ENCODE data around the gene LRRC74B.

The LRRC74B gene, protein sequence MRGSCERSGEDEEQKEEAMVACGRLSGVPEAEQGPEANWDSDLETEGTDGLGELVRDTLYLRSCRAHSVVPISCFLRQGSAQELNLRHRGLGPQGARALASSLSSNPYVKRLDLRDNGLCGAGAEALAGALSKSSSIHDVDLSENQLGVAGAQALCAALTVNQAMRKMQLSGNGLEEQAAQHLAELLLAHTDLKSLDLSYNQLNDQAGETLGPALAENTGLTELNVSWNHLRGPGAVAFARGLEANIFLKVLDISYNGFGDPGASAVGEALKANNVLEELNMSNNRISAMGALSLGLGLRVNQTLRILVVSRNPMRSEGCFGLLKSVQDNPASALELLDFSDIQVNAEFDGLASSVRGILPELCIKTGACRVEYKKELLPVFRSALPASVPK

DNA sequence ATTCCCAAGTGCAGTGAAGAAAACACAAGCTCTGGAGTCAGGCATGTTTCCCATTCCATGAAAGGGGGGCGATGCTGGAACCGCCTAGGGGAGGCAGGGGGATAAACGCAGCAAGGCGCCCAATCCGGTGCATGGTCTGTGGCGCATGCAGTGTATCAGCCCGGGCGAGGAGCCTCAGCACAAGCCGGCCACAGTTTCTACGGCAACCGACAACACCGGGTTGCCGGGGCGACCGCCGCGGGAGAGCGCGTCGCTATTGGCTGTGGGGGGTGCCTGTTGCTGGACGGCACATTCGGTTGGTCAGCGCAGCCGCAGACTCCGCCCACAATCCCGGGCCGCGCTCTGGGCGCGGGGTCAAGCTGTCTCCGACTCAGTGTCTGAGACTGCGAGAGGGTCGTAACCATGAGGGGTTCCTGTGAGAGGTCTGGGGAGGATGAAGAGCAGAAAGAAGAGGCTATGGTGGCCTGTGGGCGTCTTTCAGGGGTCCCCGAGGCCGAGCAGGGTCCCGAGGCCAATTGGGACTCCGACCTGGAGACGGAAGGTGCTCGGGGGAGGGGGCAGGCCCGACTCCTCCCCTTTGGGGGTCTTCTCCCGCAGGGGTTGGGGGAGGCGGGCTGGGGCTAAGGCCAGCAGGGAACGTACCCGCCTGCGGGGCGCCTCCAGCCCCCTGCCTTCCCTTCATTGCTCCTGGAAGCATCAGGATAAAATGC, at the start of gene LRRC74B:
LRRC74B (plus strand) TSS at position 362 of the 710 bp plus-strand sequence; CDS start at position 403, 41 bp downstream.
- H3K9me2 ChIP-seq (replicated peaks; ENCODE audit: low read depth, low read length), result no peaks in the 10 kb centered on the region
- H3K4me1 ChIP-seq (ENCODE audit: insufficient read depth, low read length, poor library complexity, severe bottlenecking), result no peaks in the 10 kb centered on the region
- no peak within 1 kb of the TSS for H3K4me2 ChIP-seq (ENCODE audit: low read depth, low read length, poor library complexity, severe bottlenecking)
- H4K20me1 ChIP-seq (ENCODE audit: insufficient read depth, low read length, poor library complexity, severe bottlenecking), result no peaks in the 10 kb centered on the region
- H3K9ac ChIP-seq (ENCODE audit: low read depth, low read length, poor library complexity, severe bottlenecking), result no peak within 1 kb of the TSS
- no peaks in the 10 kb centered on the region for H3K9me3 ChIP-seq (ENCODE audit: insufficient read depth, low read depth, low read length)
- H3K4me3 ChIP-seq (ENCODE audit: low read length, poor library complexity, severe bottlenecking), result no peak within 1 kb of the TSS
- no peaks in the 10 kb centered on the region for H3K27me3 ChIP-seq (ENCODE audit: insufficient read depth, low read length, poor library complexity, severe bottlenecking)
- TF ChIP-seq CTCF (conservative IDR thresholded peaks at IDR 0.05; ENCODE audit: low read length) (no peak), EZH2phosphoT487 (IDR thresholded peaks at IDR 0.05; ENCODE audit: borderline replicate concordance) (no peak)
- H2AFZ ChIP-seq (ENCODE audit: low read length), result no peak within 1 kb of the TSS
- H3F3A ChIP-seq (ENCODE audit: low read depth), result no peaks in the 10 kb centered on the region
- H3K36me3 ChIP-seq (ENCODE audit: insufficient read depth, low read length), result no peaks in the 10 kb centered on the region
- no peaks in the 10 kb centered on the region for H3K79me2 ChIP-seq (ENCODE audit: insufficient read depth, low read length)

DNA sequence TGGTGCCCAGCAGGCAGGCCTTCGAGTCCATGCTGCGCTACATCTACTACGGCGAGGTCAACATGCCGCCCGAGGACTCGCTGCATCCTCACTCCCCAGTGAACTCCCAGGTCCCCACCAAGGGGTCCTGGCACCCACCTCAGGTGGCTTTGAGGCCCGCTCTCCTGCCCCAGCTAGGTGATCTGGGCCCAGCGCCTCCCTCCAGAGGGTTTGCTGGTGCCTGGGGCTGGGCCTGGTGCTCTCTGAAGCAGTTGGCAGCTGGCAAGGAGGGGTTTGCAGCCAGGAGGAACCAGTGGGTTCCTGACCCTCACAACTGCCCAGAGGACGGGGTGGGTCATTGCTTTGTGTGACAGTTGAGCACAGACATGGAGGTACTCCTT, 49.7 kb upstream of the LRRC74B start:
- H3K4me3 ChIP-seq (ENCODE audit: low read length, poor library complexity, severe bottlenecking), result no peak overlapping the region
- no peak overlapping the region for H3K9ac ChIP-seq (ENCODE audit: low read depth, low read length, poor library complexity, severe bottlenecking)
- peaks cover 23% of the 10 kb centered on the region for H3K79me2 ChIP-seq (ENCODE audit: insufficient read depth, low read length)
- TF ChIP-seq CTCF (conservative IDR thresholded peaks at IDR 0.05; ENCODE audit: low read length) (no peak), EZH2phosphoT487 (IDR thresholded peaks at IDR 0.05; ENCODE audit: borderline replicate concordance) (no peak)
- H3K36me3 ChIP-seq (ENCODE audit: insufficient read depth, low read length), result peaks cover 5% of the 10 kb centered on the region; the same call in 1 of the 2 replicates
- no peaks in the 10 kb centered on the region for H3K9me3 ChIP-seq (ENCODE audit: insufficient read depth, low read depth, low read length)
- no peaks in the 10 kb centered on the region for H3K9me2 ChIP-seq (replicated peaks; ENCODE audit: low read depth, low read length)
- peaks cover 7% of the 10 kb centered on the region for H3K4me1 ChIP-seq (ENCODE audit: insufficient read depth, low read length, poor library complexity, severe bottlenecking)
- H3F3A ChIP-seq (ENCODE audit: low read depth), result no peaks in the 10 kb centered on the region
- H3K4me2 ChIP-seq (ENCODE audit: low read depth, low read length, poor library complexity, severe bottlenecking), result no peak overlapping the region
- no peaks in the 10 kb centered on the region for H3K27me3 ChIP-seq (ENCODE audit: insufficient read depth, low read length, poor library complexity, severe bottlenecking)
- no peak overlapping the region for H2AFZ ChIP-seq (ENCODE audit: low read length)
- H4K20me1 ChIP-seq (ENCODE audit: insufficient read depth, low read length, poor library complexity, severe bottlenecking), result peaks cover 18% of the 10 kb centered on the region

GRCh38 chr22:20996598-20997535, 48.9 kb upstream of the LRRC74B start:
- Histone ChIP-seq H3K9ac (ENCODE audit: low read depth, low read length, poor library complexity, severe bottlenecking) (no peak overlapping the region), H3K9me3 (ENCODE audit: insufficient read depth, low read depth, low read length) (no peaks in the 10 kb centered on the region), H3K4me1 (ENCODE audit: insufficient read depth, low read length, poor library complexity, severe bottlenecking) (peaks cover 7% of the 10 kb centered on the region), H3K79me2 (ENCODE audit: insufficient read depth, low read length) (peaks cover 27% of the 10 kb centered on the region), H3K36me3 (ENCODE audit: insufficient read depth, low read length) (peaks cover 5% of the 10 kb centered on the region; the same call in 1 of the 2 replicates), H3K4me2 (ENCODE audit: low read depth, low read length, poor library complexity, severe bottlenecking) (no peak overlapping the region), H3K4me3 (ENCODE audit: low read length, poor library complexity, severe bottlenecking) (no peak overlapping the region), H3K27me3 (ENCODE audit: insufficient read depth, low read length, poor library complexity, severe bottlenecking) (no peaks in the 10 kb centered on the region), H2AFZ (ENCODE audit: low read length) (no peak overlapping the region), H3F3A (ENCODE audit: low read depth) (no peaks in the 10 kb centered on the region), H4K20me1 (ENCODE audit: insufficient read depth, low read length, poor library complexity, severe bottlenecking) (peaks cover 18% of the 10 kb centered on the region), H3K9me2 (replicated peaks; ENCODE audit: low read depth, low read length) (no peaks in the 10 kb centered on the region)
- no peak for TF ChIP-seq CTCF (conservative IDR thresholded peaks at IDR 0.05; ENCODE audit: low read length)
- no peak for TF ChIP-seq EZH2phosphoT487 (IDR thresholded peaks at IDR 0.05; ENCODE audit: borderline replicate concordance)
